SKM-1 (cell line): ENCODE measurements around the gene SORBS1.

Experiments used
- DNase-seq: peaks from one replicate; lab custom pipeline; 2025; ENCODE audit not compliant: unreplicated experiment; lab: John Stamatoyannopoulos, UW

The SORBS1 gene

DNA sequence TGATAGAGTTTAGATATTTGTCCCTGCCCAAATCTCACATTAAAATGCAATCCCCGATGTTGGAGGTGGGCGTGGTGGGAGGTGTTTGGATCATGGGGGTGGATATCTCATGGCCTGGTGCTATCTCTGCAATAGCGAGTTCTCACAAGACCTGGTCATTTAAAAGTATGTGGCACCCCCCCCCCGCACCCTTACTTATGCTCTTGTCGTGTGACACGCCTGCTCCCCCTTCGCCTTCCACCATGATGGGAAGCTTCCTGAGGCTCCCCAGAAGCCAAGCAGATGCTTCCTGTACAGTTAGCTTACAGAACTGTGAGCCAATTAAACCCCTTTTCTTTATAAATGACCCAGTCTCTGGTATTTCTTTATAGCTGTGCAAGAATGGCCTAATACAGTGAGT lies 118.8 kb downstream of the SORBS1 start:
- DNase-seq: no peak

DNA sequence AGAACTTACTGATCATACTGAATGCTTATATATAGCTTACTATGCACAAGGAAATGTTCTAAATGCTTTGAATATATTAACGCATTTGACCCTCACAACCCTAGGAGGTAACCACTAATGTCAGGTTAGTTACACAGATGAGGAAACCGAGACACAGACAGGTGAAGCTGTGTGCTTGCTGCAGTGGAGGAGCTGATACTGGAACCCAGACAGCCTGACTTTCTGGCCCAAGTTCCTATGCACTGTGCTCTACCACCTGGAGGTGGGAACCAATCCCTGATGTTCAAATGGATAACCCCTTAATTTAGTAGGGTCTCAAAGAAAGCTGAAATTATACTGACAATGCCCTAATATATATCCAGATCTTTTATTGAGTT lies 119.6 kb downstream of the SORBS1 start:
- no peak for DNase-seq

DNA sequence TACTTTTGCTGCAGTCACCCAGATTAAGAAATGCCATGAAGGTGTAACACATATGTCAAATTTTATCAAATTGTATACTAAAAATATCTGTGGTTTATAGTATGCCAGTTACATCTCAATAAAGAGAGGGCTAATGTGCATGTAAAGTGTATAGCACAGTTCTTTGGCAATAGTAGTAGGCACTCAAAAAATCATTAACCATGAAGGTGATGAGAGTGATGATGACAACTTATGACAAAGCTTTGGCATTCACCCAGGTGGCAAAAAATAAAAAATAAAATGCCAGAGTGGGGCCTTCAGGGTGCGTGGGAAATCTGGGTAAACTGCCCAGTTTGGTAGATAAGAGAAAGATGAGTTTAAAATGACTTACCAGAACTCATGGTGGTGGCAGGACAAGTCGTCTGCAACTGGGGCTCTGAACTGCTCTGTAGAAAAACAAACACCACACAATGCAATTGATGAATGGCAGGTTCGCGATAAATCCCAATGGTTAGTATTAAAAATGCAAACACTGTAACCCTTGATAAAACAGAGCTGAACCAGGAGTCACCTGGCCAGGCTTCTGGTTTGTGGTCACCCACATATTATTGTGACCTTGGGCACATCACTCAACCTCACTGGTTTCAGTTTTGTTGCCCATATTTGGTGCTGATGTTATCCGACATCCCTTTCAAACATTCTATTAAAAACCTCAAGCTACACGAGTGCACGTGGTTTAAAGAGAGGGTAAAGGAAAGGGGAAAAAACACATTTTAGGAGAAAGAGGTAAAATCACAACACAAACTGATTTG lies 120.2 kb downstream of the SORBS1 start:
- no peak for DNase-seq

DNA sequence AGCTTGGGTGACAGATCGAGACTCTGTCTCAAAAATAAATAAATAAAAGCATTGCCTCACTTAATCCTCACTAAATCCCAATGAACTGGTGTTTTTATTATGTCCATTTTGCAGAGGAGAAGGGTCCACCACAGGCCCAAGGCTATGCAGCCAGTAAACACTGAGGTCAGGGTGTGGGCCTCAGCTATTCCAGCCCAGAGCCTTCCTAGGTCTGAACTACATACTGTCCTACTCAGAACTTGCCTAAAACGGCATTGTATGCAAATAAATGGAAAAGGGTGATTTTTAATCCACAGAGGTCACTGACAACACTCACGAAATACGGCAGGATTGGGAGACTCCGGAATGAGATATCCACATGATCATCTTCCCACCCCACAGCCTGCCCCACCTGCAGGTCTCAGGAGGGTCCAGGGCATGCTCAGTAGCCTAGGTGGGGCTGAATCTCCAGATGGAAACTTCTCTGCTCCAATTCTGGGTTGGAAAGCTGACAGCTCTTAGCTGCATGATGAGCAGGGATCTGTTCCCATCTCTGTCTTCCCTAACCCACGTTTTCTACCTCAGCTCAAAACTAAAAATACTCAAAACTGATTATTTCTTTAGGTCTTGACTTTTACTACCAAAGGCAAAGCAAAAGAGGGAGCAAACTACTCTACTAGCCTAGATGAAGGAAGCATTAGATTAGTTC lies 121.0 kb downstream of the SORBS1 start:
- DNase-seq: no peak

DNA sequence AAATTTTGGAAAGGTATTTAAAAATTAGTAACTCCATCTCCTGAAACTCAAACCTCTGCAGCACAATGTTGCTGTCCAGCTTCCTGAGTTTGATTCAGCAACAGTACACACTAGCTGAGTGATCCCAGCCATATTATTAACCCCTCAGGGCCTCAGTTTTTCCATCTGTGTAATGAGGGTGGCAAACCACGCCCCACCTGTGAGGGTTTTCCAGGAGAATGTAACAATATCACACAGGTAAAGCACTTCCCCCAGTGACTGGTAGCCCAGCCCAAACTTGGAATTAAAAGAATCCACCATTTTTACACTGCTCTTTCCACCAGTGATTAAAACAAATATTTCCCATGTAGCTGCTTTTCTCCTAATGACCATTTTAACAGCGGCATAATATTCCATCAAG lies 122.4 kb downstream of the SORBS1 start:
- no peak for DNase-seq

DNA sequence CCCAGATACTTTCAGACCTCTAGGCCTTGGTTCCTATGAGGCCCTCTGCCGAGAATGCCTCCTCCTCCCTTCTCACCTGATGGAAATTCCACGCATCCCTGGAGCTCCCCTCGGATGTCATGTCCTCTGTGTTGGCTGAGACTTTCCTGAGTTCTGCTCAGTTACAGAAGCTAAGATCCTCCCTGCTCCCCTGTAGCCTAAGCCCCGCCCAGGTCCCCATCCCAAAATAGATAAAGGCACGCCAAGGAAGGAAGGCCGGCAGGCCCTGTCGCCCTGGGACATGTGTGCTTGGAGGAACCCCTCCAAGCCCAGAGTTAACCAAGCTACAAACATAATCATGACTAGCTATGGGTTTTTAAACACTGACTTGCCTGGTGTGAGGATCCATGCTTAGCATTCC lies 123.5 kb downstream of the SORBS1 start:
- DNase-seq: no peak

DNA sequence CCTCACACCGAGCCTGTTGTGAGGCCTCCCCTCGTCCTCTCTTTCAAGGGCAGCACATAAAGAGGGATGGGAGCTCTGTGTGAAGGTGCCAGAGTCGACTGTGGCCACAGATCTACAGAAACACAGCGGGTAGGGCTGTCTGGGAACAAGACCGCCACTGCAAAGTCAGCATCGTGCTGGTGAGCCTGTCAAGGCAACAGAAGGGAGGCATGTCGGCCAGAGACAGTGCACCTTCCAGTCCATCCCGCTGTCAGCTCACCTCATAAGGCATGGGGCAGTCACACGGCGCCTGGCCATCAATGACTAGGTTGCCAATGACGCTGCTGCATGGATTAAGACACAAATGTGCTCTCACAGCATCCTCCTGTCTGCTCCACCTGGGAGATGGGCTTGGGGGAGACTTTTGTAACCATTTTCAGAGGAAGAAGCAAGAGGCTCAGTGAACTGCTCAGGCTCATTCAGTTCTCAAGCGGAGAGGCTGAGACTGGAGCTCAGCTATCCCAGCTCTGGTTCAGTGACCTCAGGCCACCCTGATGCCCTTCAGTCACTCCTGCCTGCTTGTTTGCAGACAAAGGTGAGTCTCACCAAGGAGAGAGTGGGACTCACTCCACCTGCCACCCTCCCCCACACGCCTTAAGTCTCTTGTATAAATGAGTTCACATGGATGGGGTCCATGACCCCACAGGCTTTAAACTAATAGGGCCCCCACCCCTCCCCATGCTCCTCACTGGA lies 125.5 kb downstream of the SORBS1 start:
- no peak for DNase-seq

DNA sequence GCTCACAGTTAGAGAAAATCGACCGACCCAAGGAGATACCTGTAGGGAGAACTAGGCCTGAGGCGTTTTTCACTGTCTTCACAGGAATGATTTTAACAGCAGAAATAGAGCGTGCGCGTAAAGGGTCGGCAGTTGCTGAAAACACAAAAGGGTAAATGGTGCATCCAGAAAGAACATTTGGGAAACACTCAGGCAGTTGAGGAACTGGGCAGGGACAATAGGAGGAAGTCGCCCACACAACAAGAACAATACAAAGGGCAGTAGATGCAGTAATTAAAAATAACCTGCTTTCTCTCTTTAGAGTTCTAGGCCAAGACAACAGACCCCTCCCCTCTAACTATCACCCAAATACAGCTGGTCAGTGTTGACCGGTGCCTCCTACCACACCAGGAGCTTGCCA lies 126.6 kb downstream of the SORBS1 start:
- no peak for DNase-seq

DNA sequence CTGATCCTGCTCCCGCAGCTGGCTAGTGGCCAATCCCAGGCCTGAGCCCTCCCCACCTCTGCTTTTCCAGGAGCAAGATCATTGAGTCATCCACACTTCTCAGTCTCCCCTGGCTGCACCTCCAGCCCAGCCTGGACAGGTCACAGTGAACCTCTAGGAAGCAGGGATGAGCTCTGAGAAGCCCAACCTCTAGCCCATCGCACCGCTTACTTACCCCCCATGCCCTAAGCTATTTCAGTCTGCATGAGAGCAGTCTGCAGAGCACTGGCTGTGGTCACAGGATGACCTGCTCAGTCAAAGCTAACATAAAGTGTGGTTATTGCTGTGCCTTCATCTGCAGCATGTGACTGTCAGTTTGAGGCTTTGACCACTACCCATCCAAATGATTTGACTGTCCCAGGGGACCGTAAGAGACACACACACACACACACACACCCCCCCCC lies 129.2 kb downstream of the SORBS1 start:
- DNase-seq: no peak

DNA sequence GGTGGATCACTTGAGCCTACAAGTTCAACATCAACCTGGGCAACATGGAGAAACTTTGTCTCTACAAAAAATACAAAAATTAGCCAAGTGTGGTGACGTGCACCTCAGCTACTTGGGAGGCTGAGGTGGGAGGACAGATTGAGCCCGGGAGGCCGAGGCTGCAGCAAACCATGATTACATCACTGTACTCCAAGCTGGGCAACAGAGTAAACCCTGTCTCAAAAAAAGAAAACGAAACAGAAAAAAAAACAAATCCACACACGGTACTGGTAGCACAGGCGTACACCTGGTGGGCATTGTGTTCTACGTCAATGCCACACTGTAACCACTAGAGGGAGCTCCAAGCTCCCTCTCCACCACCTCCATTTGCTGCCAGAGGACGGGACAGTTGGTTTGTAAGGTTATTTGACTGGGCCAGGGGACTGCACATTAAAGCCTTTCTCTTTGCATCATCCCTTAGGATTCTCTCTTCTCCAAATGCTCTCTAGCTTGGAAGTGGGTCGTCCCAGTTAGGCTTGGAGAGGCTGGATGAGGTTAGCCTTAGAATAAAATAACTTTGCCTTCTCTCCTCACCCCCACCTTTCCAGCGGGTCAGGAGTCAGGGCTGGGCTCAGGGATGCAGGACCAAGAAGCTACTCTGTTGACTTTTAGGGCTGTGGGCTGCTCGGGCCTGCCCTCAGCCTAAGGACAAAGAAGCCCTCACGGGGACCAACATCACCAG lies 130.8 kb downstream of the SORBS1 start:
- DNase-seq: peak; percentile 37

DNA sequence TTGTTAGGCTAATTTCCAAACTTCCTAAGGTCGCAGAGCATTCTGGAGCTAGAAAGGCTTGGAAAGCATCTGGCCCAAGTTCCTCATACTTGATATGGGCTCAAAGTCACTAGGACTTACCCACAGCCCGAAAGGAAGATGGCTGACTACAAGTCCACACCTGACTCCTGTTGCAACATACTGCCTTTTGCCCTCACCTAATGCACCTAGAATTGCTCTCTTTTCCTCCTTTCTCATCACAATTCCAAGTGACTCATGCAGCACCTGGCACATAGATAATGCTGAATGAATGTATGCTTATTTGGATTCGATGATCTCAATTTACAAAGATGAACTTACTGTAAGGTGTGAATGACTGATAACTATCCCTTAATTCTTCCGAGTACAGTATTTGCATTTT lies 131.5 kb downstream of the SORBS1 start:
- DNase-seq: no peak

DNA sequence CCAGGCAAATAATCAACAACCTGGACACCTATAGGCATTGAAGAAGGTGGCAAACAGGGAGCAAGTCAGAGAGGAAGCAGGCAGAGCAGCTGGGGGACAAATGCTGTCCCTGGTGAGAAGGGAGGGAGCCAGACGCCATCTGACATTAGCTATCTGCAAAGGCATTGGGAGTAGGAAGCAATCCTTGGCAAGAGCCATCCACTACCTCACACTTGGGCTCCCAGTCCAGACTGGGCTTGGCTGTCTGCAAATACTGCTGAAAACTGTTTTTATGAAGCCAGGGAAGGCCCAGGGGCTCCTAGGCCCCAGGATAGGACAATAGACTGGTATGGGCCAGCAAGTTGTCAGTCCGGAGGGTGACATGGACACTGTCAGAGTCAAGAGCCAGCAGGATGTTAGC lies 132.5 kb downstream of the SORBS1 start:
- DNase-seq: no peak

DNA sequence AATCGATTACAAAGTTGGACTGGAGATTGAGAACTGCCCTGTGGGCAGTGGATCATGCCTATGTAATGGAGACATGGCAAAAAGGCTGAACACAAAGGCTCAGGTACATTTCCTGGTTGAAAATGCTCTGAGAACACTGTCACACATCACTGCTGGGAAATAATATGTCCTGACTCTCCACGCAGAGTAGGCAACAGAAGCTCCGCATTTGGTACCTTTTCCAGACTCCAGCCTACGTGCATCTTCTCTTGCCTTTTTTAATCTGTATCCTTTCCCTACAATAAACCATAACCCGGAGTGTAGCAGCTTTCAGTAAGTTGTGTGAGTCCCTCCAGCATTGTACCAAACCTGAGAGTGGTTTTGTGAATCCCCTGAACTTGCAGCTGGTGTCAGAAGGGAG lies 134.7 kb downstream of the SORBS1 start:
- no peak for DNase-seq

DNA sequence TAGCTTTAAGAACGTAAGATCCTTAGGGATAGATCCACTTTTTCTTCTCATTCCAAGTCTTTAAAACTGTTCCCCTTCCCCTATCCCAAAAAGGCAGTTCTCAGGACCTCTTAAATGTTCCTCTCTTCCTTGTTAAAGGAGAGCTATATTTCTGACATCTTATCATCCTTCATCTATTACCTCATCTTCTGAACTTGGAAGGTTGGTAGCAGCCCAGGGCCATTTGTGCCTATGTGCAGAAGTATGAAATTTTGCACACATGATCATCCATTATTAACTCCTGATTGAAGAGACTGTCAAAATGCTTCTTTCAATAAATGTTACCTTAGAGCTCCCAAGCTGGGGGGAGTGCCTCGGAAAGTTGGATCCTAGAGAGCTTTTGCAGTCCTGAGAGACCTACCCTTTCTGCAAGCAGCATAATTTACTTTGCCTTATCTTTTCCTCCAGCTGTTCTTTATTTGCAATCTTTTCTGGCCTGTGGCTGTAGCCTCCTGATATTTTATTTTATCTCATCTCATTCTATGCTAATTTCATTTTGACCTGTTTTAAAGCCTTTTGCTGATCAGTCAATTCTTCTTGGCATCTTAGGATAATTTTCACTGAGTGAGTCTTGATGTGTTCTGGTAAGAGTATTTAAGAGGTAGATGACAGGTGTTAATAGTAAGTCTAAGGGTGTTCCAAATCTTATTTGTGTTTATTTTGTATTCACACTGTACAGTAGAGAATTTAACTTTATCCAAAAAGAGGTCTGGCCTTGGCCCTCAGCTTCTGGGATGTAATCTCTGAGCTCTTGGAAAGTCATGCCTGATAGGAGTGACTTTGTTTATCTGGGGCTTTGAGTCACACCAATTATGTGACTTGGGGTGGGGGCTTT lies 135.3 kb downstream of the SORBS1 start:
- DNase-seq: no peak

DNA sequence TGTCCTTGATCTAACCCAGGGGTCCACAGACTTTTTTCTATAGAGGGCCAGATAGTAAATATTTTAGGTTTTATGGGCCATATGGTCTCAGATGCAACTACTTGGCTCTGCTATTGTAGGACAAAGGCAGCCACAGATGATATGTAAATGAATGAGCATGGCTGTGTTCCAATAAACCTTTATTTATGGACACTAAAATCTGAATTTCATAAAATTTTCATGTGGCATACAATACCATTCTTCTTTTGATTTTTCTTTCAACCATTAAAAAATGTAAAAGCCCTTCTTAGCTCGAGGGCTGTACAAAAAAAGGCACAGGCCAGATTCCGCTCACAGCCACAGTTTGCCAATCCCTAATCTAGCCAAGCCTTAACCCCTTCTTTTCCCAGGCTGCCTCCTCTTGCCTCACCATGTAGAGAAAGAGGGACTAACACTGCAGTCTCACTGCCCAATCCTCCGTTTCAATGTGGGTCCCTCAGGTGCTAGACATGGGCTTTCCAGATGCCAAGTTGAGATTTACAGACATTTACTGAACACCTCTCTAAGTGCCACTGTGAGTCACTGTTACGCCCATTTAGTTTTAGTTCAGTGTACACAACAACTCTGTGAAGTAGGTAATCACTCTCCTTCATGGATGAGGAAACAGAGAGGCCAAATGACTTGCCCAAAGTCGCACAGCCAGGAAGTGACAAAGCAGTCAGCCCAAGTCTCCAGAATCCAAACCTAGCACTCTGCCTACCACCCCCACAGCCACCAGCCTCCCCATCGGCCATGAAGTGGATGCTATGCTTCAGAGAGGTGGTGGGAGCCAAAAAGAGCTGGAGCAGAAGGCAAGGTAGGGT lies 137.8 kb downstream of the SORBS1 start:
- DNase-seq: no peak

DNA sequence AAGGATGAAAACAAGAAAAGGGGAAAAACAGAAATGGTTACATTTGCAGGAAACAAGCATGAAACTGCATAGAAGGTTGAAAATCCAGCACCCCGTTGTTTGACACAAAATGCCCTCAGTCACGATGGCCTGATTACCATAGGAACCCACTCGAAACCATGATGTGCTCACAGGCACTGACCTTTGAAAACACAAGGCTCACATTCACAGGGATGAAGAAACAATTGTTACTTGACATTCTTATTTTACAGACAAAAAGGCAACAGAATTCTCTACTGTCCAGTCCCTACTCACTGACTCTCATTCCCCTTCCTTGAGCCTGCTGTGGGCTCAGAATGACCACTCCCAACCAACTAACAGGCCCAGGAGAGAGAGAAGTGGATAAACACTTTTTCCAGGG lies 138.9 kb downstream of the SORBS1 start:
- no peak for DNase-seq

DNA sequence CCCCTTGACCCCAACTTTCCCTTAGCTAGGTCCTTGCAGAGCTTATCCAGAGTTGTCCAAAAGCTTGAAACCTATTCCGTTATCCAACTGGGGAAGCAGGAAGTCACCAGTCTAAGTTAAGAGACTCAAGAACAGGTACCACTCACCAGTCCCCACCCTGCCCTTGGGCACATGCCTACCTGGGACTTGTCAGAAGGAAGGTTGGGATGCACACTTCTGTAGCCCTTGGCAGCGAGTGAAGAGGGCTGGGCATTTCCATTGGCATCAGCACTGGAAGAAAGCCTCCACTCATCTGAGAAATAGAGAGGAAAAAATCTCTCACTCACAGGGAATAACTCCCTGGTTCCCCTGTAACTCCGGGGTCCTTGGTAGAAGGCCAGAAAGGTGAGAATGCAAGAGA lies 139.4 kb downstream of the SORBS1 start:
- DNase-seq: no peak

DNA sequence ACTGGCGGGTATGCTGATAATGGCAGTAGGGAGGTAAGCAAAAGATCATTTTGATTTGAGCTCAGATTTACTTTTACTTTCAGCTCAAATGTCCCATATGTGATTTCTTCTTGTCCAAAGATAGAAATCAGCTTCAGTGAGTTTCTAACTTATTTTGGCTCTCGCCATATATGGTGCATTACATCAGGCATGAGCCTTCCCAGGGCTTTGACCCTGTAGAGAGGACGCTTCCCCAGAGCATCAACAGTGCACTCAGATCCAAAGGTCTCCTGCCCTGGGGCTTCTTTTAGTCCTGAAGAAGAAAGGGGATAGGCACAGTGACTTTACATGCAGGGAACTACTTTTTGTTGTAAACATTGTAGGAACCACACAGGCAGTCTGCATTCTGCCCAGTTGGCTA lies 141.8 kb downstream of the SORBS1 start:
- no peak for DNase-seq

DNA sequence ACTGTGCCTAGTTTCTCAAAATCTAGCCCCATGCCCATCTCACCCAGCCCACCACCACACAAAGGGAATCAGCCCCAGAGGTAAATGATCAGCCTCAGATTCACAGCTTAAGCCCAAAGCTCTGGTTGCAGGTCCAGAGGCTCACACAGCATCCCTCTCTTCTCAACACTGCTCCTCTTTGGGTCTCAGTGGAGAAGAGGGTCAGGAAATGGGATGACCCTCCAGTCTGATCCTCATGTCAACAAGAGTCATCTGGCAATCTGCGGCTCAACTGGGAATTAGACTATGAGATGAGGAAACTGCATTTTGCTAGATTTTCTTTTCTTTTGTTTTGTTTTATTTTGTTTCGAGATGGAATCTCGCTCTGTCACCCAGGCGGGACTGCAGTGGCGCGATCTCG lies 144.2 kb downstream of the SORBS1 start:
- no peak for DNase-seq

DNA sequence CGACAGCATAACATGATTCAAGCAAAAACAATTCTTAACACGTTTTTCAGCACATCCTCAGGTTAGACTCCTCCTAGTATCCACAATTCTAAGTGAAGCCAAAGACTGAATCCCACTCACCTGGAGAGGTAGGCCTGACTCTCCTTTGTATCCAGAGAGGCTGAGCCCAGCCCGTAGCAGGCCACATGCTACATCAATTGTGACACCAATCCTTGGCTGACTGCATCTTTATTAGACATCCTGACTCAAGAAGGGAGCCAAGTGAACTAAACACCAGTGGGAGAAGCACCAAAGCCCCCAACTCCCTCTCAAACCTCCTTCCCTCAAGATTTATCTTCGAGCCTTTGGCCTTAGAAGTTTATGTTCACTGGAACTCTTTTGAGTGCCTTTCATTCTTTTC lies 144.9 kb downstream of the SORBS1 start:
- no peak for DNase-seq
